RWPE1 (cell line): Measurements from ENCODE around the gene MEIS2.

ENCODE experiments used
- CTCF ChIA-PET: fragments of 350-600 bp; sonication (Branson Sonifier 250); formaldehyde crosslinking; extraction: SDS; loops from one replicate; lab custom pipeline; 2021; lab: Yijun Ruan, JAX
- POLR2A ChIA-PET: fragments of 400-600 bp; formaldehyde crosslinking; extraction: SDS; loops from one replicate; lab custom pipeline; 2020; ENCODE audit warnings: antibody characterized with exemption; ENCODE audit not compliant: low non-redundant PET; lab: Yijun Ruan, JAX
- DNase-seq: peaks from one replicate; pipeline ENCODE4 v3.0.0; 2012; ENCODE audit warnings: low spot score
- H3K27ac ChIP-seq: fragments of 450-650 bp; 2 replicates; pipeline ENCODE4 v1.5.1; 2017
- TF ChIP-seq, protein P1 (sequence below): fragments of 450-650 bp; conservative IDR thresholded peaks from 2 replicates; pipeline ENCODE4 v1.5.1; 2017; ENCODE audit warnings: low read depth, mild to moderate bottlenecking

Gene MEIS2

DNA sequence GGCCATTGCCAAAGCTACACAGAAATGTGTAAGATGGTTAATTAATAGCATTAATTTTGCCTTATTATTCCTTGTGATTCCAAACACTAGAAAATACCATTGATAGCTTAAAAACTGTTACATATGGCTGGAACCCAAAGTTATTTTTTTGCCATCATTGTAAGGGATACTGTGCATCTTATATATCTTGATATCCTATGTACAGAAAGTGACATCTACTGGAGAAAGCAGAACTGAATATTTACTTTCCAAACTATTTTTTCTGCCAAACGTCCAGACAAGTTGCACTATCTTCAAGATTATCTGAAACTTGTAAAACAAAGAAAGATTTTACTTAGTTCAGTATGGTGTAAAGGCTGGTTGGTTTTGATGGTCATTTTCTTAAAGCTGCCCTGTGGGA lies 33.3 kb upstream of the MEIS2 start:
- CTCF ChIA-PET, result interaction anchor here (0.6 to 2.0 kb wide), 4 partner anchors 251 to 1359 kb away, joined by 3 to 13 read pairs (median 4); no protein-coding TSS in a partner anchor
- no peak overlapping the region for H3K27ac ChIP-seq
- POLR2A ChIA-PET, result no interaction called here
- TF ChIP-seq, protein P1, sequence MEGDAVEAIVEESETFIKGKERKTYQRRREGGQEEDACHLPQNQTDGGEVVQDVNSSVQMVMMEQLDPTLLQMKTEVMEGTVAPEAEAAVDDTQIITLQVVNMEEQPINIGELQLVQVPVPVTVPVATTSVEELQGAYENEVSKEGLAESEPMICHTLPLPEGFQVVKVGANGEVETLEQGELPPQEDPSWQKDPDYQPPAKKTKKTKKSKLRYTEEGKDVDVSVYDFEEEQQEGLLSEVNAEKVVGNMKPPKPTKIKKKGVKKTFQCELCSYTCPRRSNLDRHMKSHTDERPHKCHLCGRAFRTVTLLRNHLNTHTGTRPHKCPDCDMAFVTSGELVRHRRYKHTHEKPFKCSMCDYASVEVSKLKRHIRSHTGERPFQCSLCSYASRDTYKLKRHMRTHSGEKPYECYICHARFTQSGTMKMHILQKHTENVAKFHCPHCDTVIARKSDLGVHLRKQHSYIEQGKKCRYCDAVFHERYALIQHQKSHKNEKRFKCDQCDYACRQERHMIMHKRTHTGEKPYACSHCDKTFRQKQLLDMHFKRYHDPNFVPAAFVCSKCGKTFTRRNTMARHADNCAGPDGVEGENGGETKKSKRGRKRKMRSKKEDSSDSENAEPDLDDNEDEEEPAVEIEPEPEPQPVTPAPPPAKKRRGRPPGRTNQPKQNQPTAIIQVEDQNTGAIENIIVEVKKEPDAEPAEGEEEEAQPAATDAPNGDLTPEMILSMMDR, result peak; percentile 16; the same call in 1 of the 2 replicates
- DNase-seq, result no peak

DNA sequence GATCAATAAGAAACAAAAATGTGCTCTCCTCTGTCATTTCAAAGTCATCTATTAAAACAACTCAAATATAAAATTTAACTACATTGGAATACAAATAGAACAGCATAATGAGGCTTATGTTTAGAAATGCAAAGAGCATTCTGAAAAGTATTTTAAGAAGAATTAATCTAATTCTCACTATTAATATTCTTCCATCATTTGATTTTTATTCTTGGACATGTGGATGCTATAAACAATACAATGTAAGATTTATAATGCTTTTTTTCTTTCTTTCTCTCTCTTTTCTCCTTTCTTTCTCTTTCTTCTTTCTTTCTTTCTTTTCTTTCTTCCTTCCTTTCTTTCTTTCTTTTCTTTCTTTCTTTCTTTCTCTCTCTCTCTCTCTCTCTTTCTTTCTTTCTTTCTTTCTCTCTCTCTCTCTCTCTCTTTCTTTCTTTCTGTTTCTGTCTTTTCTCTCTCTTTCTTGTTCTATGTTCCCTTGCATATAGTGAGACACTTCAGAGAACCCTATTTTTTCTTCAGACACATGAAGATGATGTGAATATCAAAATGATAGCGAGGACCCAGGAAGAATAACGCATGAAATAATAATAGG lies 32.6 kb upstream of the MEIS2 start:
- DNase-seq, result no peak
- H3K27ac ChIP-seq, result no peak overlapping the region
- TF ChIP-seq, protein P1, result no peak
- ChIA-PET CTCF (interaction anchor here (0.7 to 2.0 kb wide), 3 partner anchors 250 to 1153 kb away, joined by 3 to 13 read pairs (median 3); no protein-coding TSS in a partner anchor), POLR2A (no interaction called here)

DNA sequence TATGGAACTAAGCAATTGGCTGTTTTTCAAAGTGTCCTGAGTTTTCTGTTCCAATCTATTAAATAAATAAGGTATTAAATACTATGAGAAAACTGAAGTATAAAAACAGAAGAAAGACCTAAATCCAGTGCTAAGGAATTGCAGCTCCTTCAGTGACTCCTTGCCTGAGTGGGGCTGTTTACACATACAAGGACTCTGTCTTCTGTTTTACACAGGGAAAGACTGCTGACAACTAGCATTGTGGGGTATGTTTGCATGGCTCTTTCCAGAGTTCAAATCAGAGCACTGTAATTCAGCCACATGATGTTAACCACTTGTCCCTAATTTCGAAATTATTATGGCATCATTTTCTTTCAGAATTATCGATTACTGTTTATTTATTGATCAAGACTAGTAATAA lies 31.3 kb upstream of the MEIS2 start:
- TF ChIP-seq, protein P1, result no peak
- CTCF ChIA-PET, result no interaction called here
- DNase-seq, result no peak
- POLR2A ChIA-PET, result no interaction called here
- H3K27ac ChIP-seq, result no peak overlapping the region

DNA sequence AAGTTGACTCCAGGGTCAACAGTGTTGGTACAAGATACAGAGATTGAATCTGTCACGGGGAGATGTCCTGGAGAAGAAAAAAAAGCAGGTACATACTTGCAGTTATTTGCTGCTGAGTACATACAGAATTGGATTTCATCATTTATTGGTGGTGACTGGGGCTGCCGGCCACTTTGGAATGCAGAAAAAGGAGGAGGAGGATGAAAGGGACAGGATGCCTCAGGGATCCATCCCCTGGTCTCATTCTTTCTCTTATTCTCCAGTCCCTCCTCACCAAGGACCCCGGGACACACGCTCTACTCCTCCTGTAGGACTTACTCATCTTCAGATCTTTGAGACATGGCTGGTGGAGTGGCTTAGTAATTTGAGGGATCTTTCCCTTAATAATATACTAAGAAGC lies 30.0 kb upstream of the MEIS2 start:
- H3K27ac ChIP-seq, result no peak overlapping the region
- no peak for DNase-seq
- ChIA-PET CTCF (interaction anchor here (0.6 to 0.7 kb wide), 3 partner anchors 391 to 1627 kb away, joined by 3 to 6 read pairs (median 3); no protein-coding TSS in a partner anchor), POLR2A (no interaction called here)
- TF ChIP-seq, protein P1, result no peak

DNA sequence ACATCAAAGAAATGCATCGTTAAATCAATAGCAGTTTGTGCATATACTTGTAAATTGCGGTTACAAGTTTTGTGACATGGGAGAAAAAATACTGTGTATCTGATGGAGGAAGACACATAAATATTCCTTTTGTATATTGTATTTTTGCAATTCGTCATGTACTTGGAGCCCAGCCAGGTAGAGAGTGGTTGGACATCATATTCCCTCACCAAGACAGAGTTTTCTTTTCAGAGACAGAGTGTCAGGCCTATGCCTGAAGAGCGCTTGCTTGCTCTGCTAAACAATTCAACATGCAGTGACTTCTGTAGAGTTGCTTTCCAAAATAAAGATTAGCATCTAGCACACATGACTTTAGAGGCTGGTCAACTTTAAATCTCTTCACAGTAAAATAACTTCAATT lies 24.8 kb upstream of the MEIS2 start:
- TF ChIP-seq, protein P1, result no peak
- H3K27ac ChIP-seq, result no peak overlapping the region
- ChIA-PET CTCF (no interaction called here), POLR2A (no interaction called here)
- no peak for DNase-seq

DNA sequence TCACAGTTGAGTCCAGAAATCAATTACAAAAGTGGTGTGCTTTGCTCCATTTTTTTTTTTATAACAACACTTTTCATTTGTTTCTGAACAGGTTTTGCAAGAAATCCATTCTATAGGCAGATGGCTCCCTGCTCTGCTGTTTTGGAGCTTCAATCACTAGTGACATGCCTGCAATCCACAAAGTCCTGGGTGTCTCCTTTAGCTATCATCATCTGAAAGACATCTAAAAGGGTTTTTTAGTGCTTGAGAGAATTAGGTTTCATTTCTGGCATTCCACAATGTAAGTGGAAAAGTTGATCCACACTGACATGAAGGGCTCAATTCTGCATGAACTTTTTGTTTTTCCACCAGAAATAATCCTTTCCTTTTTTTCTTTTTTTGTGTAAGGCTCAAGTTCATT lies 24.0 kb upstream of the MEIS2 start:
- DNase-seq, result no peak
- TF ChIP-seq, protein P1, result no peak
- ChIA-PET POLR2A (interaction anchor here (0.7 kb wide), 1 partner anchor 624 kb away, joined by 3 read pairs; no protein-coding TSS in a partner anchor), CTCF (interaction anchor here (0.6 to 0.7 kb wide), 2 partner anchors 10 to 213 kb away, joined by 3 to 4 read pairs; no protein-coding TSS in a partner anchor)
- no peak overlapping the region for H3K27ac ChIP-seq
